Measurements from ENCODE around the gene RNF169.
"Not testable (repeated sequence)": the region's sequence is repeated elsewhere in the genome, so short reads cannot be mapped to it uniquely, and the experiment has no call there.

The RNF169 gene

GRCh38 chr11:74824285-74824982 lies 75.8 kb downstream of the RNF169 start:
- no peak for DNase-seq

DNA sequence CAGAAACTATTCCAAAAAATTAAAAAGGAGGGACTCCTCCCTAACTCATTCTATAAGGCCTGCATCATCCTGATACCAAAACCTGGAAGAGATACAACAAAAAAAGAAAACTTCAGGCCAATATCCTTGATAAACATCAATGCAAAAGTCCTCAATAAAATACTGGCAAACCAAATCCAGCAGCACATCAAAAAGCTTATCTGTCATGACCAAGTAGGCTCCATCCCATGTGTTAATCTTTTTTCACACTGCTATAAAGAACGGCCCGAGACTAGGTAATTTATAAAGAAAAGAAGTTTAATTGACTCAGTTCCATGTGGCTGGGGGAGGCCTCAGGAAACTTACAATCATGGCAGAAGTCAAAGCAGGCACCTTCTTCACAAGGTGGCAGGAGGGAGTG lies 76.9 kb downstream of the RNF169 start:
- not testable (repeated sequence) for DNase-seq

DNA sequence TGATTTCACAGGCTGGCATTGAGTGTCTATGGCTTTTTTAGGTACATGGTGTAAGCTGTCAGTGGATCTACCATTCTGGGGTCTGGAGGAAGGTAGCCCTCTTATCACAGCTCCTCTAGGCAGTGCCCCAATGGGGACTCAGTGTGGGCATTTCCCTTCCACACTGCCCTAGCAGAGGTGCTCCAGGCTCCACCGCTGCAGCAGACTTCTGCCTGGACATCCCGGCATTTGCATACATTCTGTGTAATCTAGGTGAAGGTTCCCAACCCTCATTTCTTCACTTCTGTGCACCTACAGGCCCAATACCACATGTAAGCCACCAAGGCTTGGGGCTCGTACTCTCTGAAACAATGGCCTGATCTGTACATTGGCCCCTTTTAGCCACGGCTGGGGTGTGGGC lies 78.3 kb downstream of the RNF169 start:
- no peak for DNase-seq

DNA sequence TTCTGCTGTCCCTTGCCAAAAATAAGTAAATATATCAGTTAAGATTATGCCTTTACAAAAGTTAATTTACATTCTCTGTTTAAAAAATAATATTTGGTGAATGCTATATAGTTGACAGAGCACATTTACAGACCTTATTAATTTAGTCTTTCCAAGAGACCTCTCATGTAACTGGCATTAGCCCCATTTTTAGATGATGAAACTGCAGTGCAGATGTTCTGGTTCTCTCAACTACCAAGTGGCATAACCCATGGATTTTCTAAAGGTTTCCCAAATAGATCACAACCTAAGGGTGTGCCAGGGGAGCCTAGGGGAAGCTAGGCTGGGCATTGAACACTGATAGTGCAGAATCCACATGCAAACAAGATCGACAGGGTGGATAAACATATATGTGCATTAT lies 88.5 kb downstream of the RNF169 start:
- no peak for DNase-seq

- no peak for DNase-seq
Measured at GRCh38 chr11:74838188-74838587, 89.5 kb downstream of the RNF169 start.

GRCh38 chr11:74839446-74839845 lies 90.8 kb downstream of the RNF169 start:
- DNase-seq: no peak

GRCh38 chr11:74839971-74840370 lies 91.3 kb downstream of the RNF169 start:
- no peak for DNase-seq

- DNase-seq: no peak
Measured at GRCh38 chr11:74840486-74840885, 91.8 kb downstream of the RNF169 start.

GRCh38 chr11:74842967-74843366 lies 94.3 kb downstream of the RNF169 start:
- DNase-seq: no peak

- no peak for DNase-seq
Measured at GRCh38 chr11:74844072-74844471, 95.4 kb downstream of the RNF169 start.

DNA sequence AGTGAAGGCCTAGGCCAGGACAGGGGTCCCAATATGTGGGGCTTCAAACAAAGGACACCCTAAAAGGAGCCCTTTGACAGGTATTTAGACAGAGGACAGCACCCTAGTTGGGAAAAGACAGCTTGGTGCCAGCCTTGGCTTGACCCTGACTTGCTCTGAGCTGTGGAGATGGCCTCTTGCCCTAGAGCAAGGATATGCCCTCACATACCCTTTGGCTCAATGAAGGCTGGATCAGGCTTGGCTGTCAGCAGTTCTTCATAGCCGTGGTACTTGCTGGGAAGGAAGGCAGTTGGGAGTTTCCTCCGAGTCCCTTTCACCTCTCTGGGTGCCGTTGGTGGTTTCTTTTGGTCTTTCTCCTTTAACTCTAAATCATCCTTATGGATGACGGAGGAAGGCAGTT lies 96.2 kb downstream of the RNF169 start:
- DNase-seq: no peak

DNA sequence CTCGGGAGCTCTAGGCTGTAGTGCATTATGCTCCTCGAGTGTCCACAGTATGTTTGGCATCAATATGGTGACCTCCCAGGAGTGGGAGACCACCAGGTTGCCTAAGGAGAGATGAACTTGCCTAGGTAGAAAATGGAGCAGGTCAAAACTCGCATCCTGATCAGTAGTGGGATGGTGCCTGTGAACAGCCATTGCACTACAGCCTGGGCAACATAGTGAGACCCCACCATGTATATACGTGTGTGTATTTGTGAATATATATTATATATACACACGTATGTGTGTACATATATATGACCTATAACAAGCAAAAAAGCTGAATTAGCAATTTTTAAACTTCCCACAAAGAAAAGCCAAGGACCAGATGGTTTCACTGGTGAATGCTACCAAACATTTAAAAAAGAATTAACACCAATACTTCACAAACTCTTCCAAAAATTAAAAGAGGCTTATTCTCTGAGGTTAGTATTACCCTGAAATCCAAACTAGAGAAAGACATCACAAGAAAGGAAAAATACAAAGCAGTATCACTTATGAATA lies 97.4 kb downstream of the RNF169 start:
- DNase-seq: no peak

GRCh38 chr11:74846770-74847169 lies 98.1 kb downstream of the RNF169 start:
- DNase-seq: no peak

GRCh38 chr11:74847395-74847794 lies 98.7 kb downstream of the RNF169 start:
- DNase-seq: no peak

DNA sequence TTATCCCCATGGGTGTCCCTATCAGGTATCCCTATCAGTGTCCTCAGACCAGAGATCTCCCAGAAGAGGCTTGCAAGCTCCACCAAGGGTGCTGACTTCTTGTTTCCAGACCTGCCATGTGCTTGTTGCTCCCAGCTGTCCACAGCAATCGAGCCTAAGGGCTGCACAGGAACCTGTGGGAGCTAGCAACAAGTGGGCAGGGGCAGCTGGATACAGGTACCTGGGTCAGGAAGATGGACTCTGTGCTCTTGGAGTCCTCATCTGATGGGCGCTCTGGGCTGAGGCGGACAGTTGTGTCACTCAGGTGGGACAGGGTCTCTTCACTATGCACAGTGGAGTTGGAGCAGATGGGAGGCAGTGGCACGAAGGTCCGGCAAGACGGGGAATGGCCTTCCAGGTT lies 99.2 kb downstream of the RNF169 start:
- no peak for DNase-seq

GRCh38 chr11:74849525-74850391 lies 101.1 kb downstream of the RNF169 start:
- peak; percentile 91 for DNase-seq

DNA sequence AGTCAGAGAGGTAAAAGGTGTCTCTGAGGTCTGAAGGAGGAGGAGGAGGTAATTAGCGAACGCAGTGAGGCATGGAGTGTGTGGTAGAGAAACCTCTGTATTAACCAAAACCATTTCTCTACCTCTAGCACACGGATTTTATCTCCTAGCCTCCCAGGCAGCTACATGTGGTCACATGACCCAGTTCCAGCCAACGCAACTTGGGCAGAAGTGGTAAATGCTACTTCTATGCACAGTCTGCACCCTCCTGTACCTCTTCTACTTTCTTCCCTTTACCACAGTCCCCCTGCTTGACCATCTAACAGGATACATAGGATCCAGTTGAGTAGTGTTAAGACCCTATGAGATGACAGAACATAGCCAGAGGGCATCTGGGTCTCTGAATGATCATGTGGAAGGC lies 104.6 kb downstream of the RNF169 start:
- no peak for DNase-seq

DNA sequence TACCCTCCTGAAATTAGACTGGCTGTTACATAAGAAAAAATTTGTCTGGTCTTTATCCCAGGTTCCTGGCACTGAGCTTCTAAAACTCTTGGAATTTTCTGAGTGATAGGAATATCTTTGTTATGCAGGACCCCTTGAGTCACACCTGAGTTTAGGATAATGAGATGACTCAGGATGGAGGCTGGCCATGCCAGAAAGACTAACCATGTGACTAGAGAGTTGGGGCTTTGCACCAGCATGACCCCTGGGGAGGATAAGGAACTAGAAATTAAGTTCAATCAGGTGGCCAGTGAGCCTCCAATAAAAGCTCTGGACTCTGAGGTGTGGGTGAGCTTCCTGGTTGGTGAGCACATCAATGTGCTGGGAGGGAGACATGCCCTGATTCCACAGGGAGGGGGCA lies 112.1 kb downstream of the RNF169 start:
- DNase-seq: no peak

- no peak for DNase-seq
Measured at GRCh38 chr11:74863410-74863809, 114.8 kb downstream of the RNF169 start.

DNA sequence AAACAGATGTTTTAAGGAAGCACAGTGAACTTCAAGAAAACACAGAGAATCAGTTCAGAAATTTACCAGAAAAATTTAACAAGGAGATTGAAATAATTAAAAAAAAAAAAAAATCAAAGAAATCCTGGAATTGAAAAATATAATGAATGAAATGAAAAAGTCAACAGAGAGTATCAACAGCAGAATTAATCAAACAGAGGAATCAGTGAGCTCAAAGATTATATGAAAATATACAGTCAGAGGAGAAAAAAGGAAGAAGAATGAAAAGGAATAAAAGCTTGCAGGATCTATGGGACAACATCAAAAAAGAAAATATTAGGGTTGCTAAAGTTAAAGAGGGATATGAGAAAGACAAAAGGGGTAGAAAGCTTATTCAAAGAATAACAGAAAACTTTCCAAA lies 117.9 kb downstream of the RNF169 start:
- no peak for DNase-seq

DNA sequence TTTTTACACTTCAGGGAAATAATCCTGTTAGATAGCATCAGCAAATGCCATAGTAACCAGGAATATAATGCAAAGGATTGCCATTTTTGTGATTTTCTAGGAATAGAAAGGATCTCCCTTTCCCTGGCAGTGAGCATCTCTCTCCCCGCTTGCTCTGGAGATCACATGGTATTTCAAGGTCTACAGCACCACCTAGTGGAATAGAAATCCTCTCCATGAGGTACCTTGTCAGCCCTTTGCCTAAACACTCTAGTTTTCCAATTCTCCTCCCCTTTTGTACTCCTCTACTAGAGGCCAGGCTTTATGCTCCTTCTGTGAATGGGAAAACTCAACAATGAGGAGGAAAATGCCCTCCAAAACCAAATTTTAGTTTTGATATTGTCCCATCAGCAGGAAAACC lies 121.8 kb downstream of the RNF169 start:
- DNase-seq: peak; percentile 48

- no peak for DNase-seq
Measured at GRCh38 chr11:74871037-74871436, 122.4 kb downstream of the RNF169 start.

DNA sequence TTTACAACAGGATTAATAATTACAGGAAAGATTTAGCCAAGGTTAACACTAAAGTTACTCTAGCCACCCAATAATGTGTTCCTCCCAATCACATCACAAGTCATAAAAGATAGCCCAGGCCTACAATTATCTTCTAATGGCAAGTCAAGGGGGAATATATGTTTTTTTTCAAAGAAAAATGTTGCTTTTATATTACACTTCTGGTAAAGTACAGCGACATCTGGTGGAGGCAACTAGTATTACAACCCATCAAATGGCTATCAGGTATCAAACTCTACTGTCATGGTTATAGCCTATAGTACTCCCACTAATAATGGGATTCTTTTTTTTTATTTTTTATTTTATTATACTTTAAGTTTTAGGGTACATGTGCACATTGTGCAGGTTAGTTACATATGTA lies 128.5 kb downstream of the RNF169 start:
- peak; percentile 16 for DNase-seq
